A549 (cell line): ENCODE data around the gene ZNF600. TPM values are rescaled to one million over a fixed set of nuclear protein-coding genes. Genes with fewer than 3 reads are reported as not detected.
"Not testable (repeated sequence)": the region's sequence is repeated elsewhere in the genome, so short reads cannot be mapped to it uniquely, and the experiment has no call there.

Experiments
- ATAC-seq, 2 experiments: fragments of 200-7000 bp in 1 of 2; fragments of >200 bp in 1 of 2; cut with Nextera tagmentation in 1 of 2; cut with Tn5 transposase in 1 of 2; 3 replicates each; pipeline versions ENCODE4 v1.8.0 to v1.9.1; 2018 to 2020; ENCODE audit warnings: mild to moderate bottlenecking in 1 of 2, moderate library complexity in 1 of 2
- CTCF ChIA-PET: fragments of 300-600 bp; sonication (Branson Sonifier 250); formaldehyde crosslinking; extraction: SDS; loops from one replicate; lab custom pipeline; 2021; ENCODE audit warnings: antibody characterized with exemption, inconsistent platforms; lab: Yijun Ruan, JAX
- POLR2A ChIA-PET: fragments of 350-600 bp; formaldehyde crosslinking; extraction: SDS; loops from one replicate; lab custom pipeline; 2021; ENCODE audit warnings: antibody characterized with exemption, inconsistent platforms; lab: Yijun Ruan, JAX
- DNase-seq, 2 experiments: peaks; one replicate each; pipeline versions ENCODE4 v3.0.0 to v3.0.0-alpha.2; 2011 to 2016; ENCODE audit warnings: low read depth in 1 of 2, low spot score in 1 of 2
- FAIRE-seq: peaks from 2 replicates; lab custom pipeline; 2011; peaks lifted over from hg19 to GRCh38; lab: Jason Lieb, UNC
- H3K27ac ChIP-seq, 2 experiments: fragments of >200 bp; sonication (Bioruptor Twin); formaldehyde crosslinking; 3 replicates each; pipeline ENCODE4 v1.5.1; 2016 to 2017
- H3K4me1 ChIP-seq: fragments of >200 bp; sonication (Bioruptor Twin); formaldehyde crosslinking; 3 replicates; pipeline ENCODE4 v1.6.1; 2016
- H3K4me2 ChIP-seq: fragments of >200 bp; sonication (Bioruptor Twin); formaldehyde crosslinking; 3 replicates; pipeline ENCODE4 v1.6.1; 2016
- H3K4me3 ChIP-seq: fragments of >200 bp; sonication (Bioruptor Twin); formaldehyde crosslinking; 3 replicates; pipeline ENCODE4 v1.5.1; 2016
- H3K9me3 ChIP-seq: fragments of >200 bp; sonication (Bioruptor Twin); formaldehyde crosslinking; 3 replicates; pipeline ENCODE4 v1.6.1; 2016
- CEBPB ChIP-seq, 2 experiments: fragments of >200 bp in 1 of 2; sonication (Bioruptor Twin) in 1 of 2; formaldehyde crosslinking in 1 of 2; IDR thresholded peaks; 2 replicates each; pipeline ENCODE4 v1.6.1; 2012 to 2016
- E2F6 ChIP-seq: IDR thresholded peaks from 2 replicates; pipeline ENCODE4 v1.6.1; 2012; ENCODE audit warnings: low read depth, borderline replicate concordance
- MAX ChIP-seq: IDR thresholded peaks from 2 replicates; pipeline ENCODE4 v1.6.1; 2012
- MAZ ChIP-seq: fragments of 150-350 bp; IDR thresholded peaks from 2 replicates; pipeline ENCODE4 v1.6.1; 2014; ENCODE audit warnings: antibody characterized with exemption, low read depth, low read length, borderline replicate concordance
- PBX3 ChIP-seq: IDR thresholded peaks from 2 replicates; pipeline ENCODE4 v1.6.1; 2012
- ZSCAN20 ChIP-seq: fragments of 250-450 bp; sonication (Bioruptor Pico); IDR thresholded peaks from 2 replicates; pipeline ENCODE4 v1.8.0; 2022; ENCODE audit warnings: mild to moderate bottlenecking, moderate library complexity
- whole genome bisulfite sequencing: methylation state at CpG from one replicate; pipeline ENCODE4 v1.1.6; 2017; ENCODE audit errors: missing lambda C conversion rate; 5-methylcytosine and 5-hydroxymethylcytosine counted together
- polyA plus RNA-seq, 4 experiments: library from polyadenylated mRNA; depleted of rRNA in 3 of 4; stranded (reverse); fragments of >200 nt; fragmentation: RNase III in 1 of 4; extraction: RNeasy Plus Mini Kit Qiagen cat#74134 plus additional on column Dnase treatment in 1 of 4; gene quantifications; 2 replicates in 3 of 4; 3 replicates in 1 of 4; pipeline ENCODE4 v1.2.3, GENCODE V29; 2011 to 2017

ZNF600 gene
- polyA plus RNA-seq, 2 of the 4 experiments (the other 2 are of a cell fraction) = 0.08 to 0.48 TPM

GRCh38 chr19:52823676-52824075 lies 37.1 kb upstream of the ZNF600 start:
- FAIRE-seq (no peak), DNase-seq (no peak), ATAC-seq (no peak)
- TF ChIP-seq CEBPB (IDR thresholded peaks at IDR 0.05) (no peak), MAX (no peak), ZSCAN20 (CRISPR knock-in tag) (no peak), PBX3 (no peak), E2F6 (no peak)
- H3K4me2 ChIP-seq = no peak overlapping the region
- H3K4me1 ChIP-seq = no peaks in the 10 kb centered on the region
- no peak overlapping the region for H3K4me3 ChIP-seq
- H3K9me3 ChIP-seq = peaks cover 49% of the 10 kb centered on the region
- 52% methylated on average over 12 of the region's 12 CpGs for WGBS
- POLR2A ChIA-PET = no interaction called here
- H3K27ac ChIP-seq = no peak overlapping the region
- CTCF ChIA-PET = no interaction called here

DNA sequence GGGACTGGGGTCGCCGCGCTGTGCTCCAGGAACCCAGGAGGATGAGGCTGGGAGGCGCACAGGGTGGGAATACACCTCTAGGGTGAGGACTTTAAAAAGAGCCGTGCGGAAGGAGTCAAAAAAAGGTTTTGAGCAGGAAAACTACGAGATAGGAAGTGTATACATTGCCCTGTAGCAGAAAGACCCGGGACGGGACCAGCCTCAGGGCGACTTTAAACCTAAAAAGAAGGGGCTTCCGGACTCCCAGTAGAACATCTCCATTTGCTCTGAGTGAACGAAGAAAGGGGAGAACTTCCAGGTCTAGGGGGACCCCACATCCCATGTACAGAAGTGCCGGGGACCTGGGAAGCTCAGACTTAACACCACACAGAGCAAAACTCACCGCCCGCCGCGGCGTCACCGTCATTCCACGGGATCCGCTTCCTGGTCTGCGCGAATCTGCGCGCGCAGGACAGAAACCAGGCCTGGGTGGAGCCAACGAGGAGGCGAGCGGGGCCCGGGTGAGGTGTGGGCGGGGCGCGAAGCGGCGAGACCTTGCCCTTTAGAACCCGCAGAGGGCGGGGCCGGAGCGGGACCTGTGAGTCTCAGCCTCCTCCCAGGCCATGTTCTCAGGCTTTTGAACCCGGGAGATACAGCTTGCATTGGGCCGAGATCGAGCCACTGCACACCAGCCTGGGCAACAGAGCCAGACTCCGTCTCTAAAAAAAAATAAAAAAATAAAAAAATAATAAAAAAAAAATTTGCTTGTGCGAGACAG lies 34.8 kb upstream of the ZNF600 start, which contains the start of gene ZNF28:
ZNF28 (minus strand) TSS at position 430 of the 757 bp plus-strand sequence. CDS start 3,675 bp downstream, outside the sequence.
- 14% methylated on average over 18 of the region's 44 CpGs for WGBS
- POLR2A ChIA-PET = interaction anchor here (0.6 kb wide), 1 partner anchor 27 kb away, joined by 3 read pairs; no protein-coding TSS in a partner anchor
- H3K4me3 ChIP-seq, H3K4me2 ChIP-seq, FAIRE-seq, DNase-seq, CTCF ChIA-PET, H3K4me1 ChIP-seq, H3K27ac ChIP-seq: not testable (repeated sequence)
- ATAC-seq = peak; percentile 43 to 89; a peak in 4 of 6 replicates
- H3K9me3 ChIP-seq = peaks cover 46% of the 10 kb centered on the region

- H3K27ac ChIP-seq, CTCF ChIA-PET, FAIRE-seq, ATAC-seq, DNase-seq, POLR2A ChIA-PET, H3K4me3 ChIP-seq, H3K4me2 ChIP-seq, H3K4me1 ChIP-seq: not testable (repeated sequence)
- H3K9me3 ChIP-seq = peaks cover 39% of the 10 kb centered on the region
- WGBS = 38% methylated on average over 19 of the region's 19 CpGs
Measured at GRCh38 chr19:52820472-52821203, 34.0 kb upstream of the ZNF600 start.

- H3K4me3 ChIP-seq = no peak overlapping the region
- no peak overlapping the region for H3K4me2 ChIP-seq
- no peaks in the 10 kb centered on the region for H3K4me1 ChIP-seq
- ChIA-PET POLR2A (no interaction called here), CTCF (no interaction called here)
- DNase-seq = no peak
- no peak for FAIRE-seq
- ATAC-seq = no peak
- H3K9me3 ChIP-seq = peaks cover 45% of the 10 kb centered on the region
- WGBS = 65% methylated on average over 20 of the region's 32 CpGs
- TF ChIP-seq MAZ = no peak
- H3K27ac ChIP-seq = no peak overlapping the region
Measured at GRCh38 chr19:52809801-52810200, 23.2 kb upstream of the ZNF600 start.

- DNase-seq = not testable (repeated sequence)
Measured at GRCh38 chr19:52799950-52800640, 13.5 kb upstream of the ZNF600 start.

More at GRCh38 chr19:52799950-52800640, 13.5 kb upstream of the ZNF600 start:
- POLR2A ChIA-PET, CTCF ChIA-PET, H3K4me1 ChIP-seq, H3K4me3 ChIP-seq, H3K27ac ChIP-seq, FAIRE-seq, H3K4me2 ChIP-seq, ATAC-seq: not testable (repeated sequence)
- H3K9me3 ChIP-seq = peaks cover 73% of the 10 kb centered on the region
- WGBS = 55% methylated on average over 9 of the region's 9 CpGs
